ENCODE data around the gene PTPA. TPM values are rescaled to one million over a fixed set of nuclear protein-coding genes. Genes with fewer than 3 reads are reported as not detected.

PTPA gene
- total RNA-seq, 1 experiment from 2014 or later = 182 TPM

- intact Hi-C loops (cut with micrococcal nuclease; ENCODE audit: unreplicated experiment) = no loop called here
- H3K36me3 ChIP-seq (ENCODE audit: low read depth) = no peaks in the 10 kb centered on the region
- no peak overlapping the region for H2AFZ ChIP-seq
- no peaks in the 10 kb centered on the region for H3K9me3 ChIP-seq (ENCODE audit: insufficient read depth, low read depth)
- no peaks in the 10 kb centered on the region for H3K4me1 ChIP-seq (replicated peaks; ENCODE audit: insufficient read depth)
- no peaks in the 10 kb centered on the region; the same call in 1 of the 2 replicates for H4K20me1 ChIP-seq (ENCODE audit: insufficient read depth)
- H3K4me3 ChIP-seq = no peak overlapping the region
- ChIA-PET CTCF (no interaction called here), POLR2A (ENCODE audit: unreplicated experiment) (no interaction called here)
- no peaks in the 10 kb centered on the region for H3K9me2 ChIP-seq (ENCODE audit: insufficient read depth)
- peak in 1 of 2 experiments; percentile 15 for DNase-seq
- H3K27ac ChIP-seq = no peak overlapping the region
- TF ChIP-seq, protein P1, sequence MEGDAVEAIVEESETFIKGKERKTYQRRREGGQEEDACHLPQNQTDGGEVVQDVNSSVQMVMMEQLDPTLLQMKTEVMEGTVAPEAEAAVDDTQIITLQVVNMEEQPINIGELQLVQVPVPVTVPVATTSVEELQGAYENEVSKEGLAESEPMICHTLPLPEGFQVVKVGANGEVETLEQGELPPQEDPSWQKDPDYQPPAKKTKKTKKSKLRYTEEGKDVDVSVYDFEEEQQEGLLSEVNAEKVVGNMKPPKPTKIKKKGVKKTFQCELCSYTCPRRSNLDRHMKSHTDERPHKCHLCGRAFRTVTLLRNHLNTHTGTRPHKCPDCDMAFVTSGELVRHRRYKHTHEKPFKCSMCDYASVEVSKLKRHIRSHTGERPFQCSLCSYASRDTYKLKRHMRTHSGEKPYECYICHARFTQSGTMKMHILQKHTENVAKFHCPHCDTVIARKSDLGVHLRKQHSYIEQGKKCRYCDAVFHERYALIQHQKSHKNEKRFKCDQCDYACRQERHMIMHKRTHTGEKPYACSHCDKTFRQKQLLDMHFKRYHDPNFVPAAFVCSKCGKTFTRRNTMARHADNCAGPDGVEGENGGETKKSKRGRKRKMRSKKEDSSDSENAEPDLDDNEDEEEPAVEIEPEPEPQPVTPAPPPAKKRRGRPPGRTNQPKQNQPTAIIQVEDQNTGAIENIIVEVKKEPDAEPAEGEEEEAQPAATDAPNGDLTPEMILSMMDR (conservative IDR thresholded peaks at IDR 0.05) = no peak
- TF ChIP-seq EZH2 (IDR thresholded peaks at IDR 0.05; ENCODE audit: low read depth) = no peak
- H3K79me2 ChIP-seq (ENCODE audit: low read depth) = no peaks in the 10 kb centered on the region
- no peak overlapping the region for H3K4me2 ChIP-seq
- peaks cover 9% of the 10 kb centered on the region; the same call in 1 of the 2 replicates for H3F3A ChIP-seq (ENCODE audit: insufficient read depth, low read depth)
- no TSS peak for BruUV-seq (replicated peaks)
- no peaks in the 10 kb centered on the region for H3K27me3 ChIP-seq (ENCODE audit: insufficient read depth, low read depth)
Observed at GRCh38 chr9:129070696-129071525, 40.3 kb upstream of the PTPA start.

DNA sequence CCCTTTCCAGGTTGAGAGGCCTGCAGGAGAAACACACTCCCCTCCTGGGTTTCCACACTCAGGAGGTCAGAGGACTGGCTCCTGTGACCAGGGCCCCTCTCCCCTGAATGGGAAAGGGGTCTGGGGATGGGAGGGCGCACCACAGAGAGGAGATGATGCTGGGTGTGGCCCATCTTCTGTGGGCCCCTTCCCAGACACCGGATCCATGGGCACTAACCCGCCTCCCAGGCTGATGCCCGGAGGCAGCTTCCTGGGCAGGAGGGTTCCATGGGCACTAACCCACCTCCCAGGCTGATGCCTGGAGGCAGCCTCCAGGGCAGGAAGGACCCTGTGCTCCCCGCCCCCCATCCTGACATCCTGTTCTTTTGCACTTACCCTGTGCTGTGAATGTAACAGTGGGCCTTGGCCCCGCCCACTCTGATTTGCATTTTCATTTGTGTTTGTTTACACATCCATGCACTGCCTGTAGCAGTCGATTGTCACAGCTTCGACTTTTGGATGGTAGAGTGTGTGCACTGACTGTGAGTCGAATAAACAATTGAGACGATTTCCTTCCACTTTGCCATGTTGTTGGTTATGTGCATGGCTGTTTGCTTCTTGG, 39.6 kb upstream of the PTPA start:
- no TSS peak for BruUV-seq (replicated peaks)
- ChIA-PET POLR2A (ENCODE audit: unreplicated experiment) (no interaction called here), CTCF (interaction anchor here (0.7 kb wide), 1 partner anchor 767 kb away, joined by 4 read pairs; no protein-coding TSS in a partner anchor)
- H3K4me2 ChIP-seq = no peak overlapping the region
- peaks cover 9% of the 10 kb centered on the region; the same call in 1 of the 2 replicates for H3F3A ChIP-seq (ENCODE audit: insufficient read depth, low read depth)
- H3K27ac ChIP-seq = no peak overlapping the region
- no peaks in the 10 kb centered on the region for H3K27me3 ChIP-seq (ENCODE audit: insufficient read depth, low read depth)
- H2AFZ ChIP-seq = no peak overlapping the region
- no peaks in the 10 kb centered on the region for H3K9me3 ChIP-seq (ENCODE audit: insufficient read depth, low read depth)
- H4K20me1 ChIP-seq (ENCODE audit: insufficient read depth) = no peaks in the 10 kb centered on the region; the same call in 1 of the 2 replicates
- no peaks in the 10 kb centered on the region for H3K36me3 ChIP-seq (ENCODE audit: low read depth)
- H3K79me2 ChIP-seq (ENCODE audit: low read depth) = no peaks in the 10 kb centered on the region
- DNase-seq = peak in 1 of 2 experiments; percentile 29
- H3K4me3 ChIP-seq = no peak overlapping the region
- intact Hi-C loops (cut with micrococcal nuclease; ENCODE audit: unreplicated experiment) = no loop called here
- TF ChIP-seq, protein P1 (conservative IDR thresholded peaks at IDR 0.05) = no peak
- no peak for TF ChIP-seq EZH2 (IDR thresholded peaks at IDR 0.05; ENCODE audit: low read depth)
- no peaks in the 10 kb centered on the region for H3K4me1 ChIP-seq (replicated peaks; ENCODE audit: insufficient read depth)
- H3K9me2 ChIP-seq (ENCODE audit: insufficient read depth) = no peaks in the 10 kb centered on the region

DNA sequence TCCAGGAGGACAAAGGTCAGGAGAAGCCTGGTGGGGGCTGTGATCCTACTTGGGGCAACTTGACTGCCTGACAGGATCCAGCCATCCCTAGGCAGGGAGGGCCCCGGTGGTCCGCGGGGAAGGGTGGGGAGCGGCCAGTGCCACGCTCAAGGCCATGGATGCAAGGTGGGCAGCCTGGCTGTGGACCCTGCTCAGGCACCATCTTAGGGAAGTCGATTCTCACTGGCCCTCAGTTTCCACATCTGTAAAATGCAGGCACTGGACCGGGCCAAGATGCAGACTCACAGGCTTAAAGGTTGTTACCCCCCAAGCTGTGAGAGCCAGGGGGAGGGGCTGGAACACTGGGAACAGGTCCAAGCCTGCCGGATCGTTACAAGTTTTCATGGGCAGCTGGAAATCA, 39.0 kb upstream of the PTPA start:
- Histone ChIP-seq H3K27ac (no peak overlapping the region), H3K9me2 (ENCODE audit: insufficient read depth) (no peaks in the 10 kb centered on the region), H4K20me1 (ENCODE audit: insufficient read depth) (no peaks in the 10 kb centered on the region; the same call in 1 of the 2 replicates), H3K4me2 (no peak overlapping the region), H3K4me3 (no peak overlapping the region), H3F3A (ENCODE audit: insufficient read depth, low read depth) (peaks cover 14% of the 10 kb centered on the region; the same call in 1 of the 2 replicates), H3K36me3 (ENCODE audit: low read depth) (no peaks in the 10 kb centered on the region), H3K9me3 (ENCODE audit: insufficient read depth, low read depth) (no peaks in the 10 kb centered on the region), H3K4me1 (replicated peaks; ENCODE audit: insufficient read depth) (peaks cover 4% of the 10 kb centered on the region), H3K27me3 (ENCODE audit: insufficient read depth, low read depth) (no peaks in the 10 kb centered on the region), H2AFZ (no peak overlapping the region), H3K79me2 (ENCODE audit: low read depth) (no peaks in the 10 kb centered on the region)
- POLR2A ChIA-PET (ENCODE audit: unreplicated experiment) = no interaction called here
- no peak for DNase-seq
- TF ChIP-seq EZH2 (IDR thresholded peaks at IDR 0.05; ENCODE audit: low read depth) = no peak
- TF ChIP-seq, protein P1 (conservative IDR thresholded peaks at IDR 0.05) = no peak
- CTCF ChIA-PET = interaction anchor here (0.7 kb wide), 1 partner anchor 767 kb away, joined by 4 read pairs; no protein-coding TSS in a partner anchor
- intact Hi-C loops (cut with micrococcal nuclease; ENCODE audit: unreplicated experiment) = no loop called here
- BruUV-seq (replicated peaks) = no TSS peak

All from PC-9 (cell line).